SK-N-SH (cell line): ENCODE measurements around the gene MACROD1. TPM values are rescaled to one million over a fixed set of nuclear protein-coding genes. Genes with fewer than 3 reads are reported as not detected.
A peak's percentile ranks its signal among the peaks of the same experiment; 100 is the strongest.

Experiments
- CTCF ChIA-PET: fragments of 300-600, 350-600 bp; formaldehyde crosslinking; extraction: SDS; loops from one replicate; lab custom pipeline; 2021; lab: Yijun Ruan, JAX
- POLR2A ChIA-PET: fragments of 350-600 bp; sonication (Branson Sonifier 250); formaldehyde crosslinking; extraction: SDS; loops from one replicate; lab custom pipeline; 2020; ENCODE audit warnings: antibody characterized with exemption, inconsistent platforms; lab: Yijun Ruan, JAX
- DNase-seq: peaks from one replicate; pipeline ENCODE4 v3.0.0; 2012
- H2AFZ ChIP-seq: fragments of 200-600 bp; sonication (generic); 2 replicates; pipeline ENCODE4 v1.8.1; 2016; ENCODE audit warnings: antibody characterized with exemption, mild to moderate bottlenecking, low read depth
- H3F3A ChIP-seq: fragments of 200-600 bp; sonication (generic); replicated peaks from 2 replicates; pipeline ENCODE3; 2016; ENCODE audit warnings: antibody characterized with exemption, mild to moderate bottlenecking; ENCODE audit not compliant: insufficient read depth
- H3K27ac ChIP-seq, 2 experiments: fragments of 200-500 bp in 1 of 2; fragments of 200-600 bp in 1 of 2; sonication (Bioruptor generic) in 1 of 2; sonication (generic), shearing (Covaris generic) in 1 of 2; 2 replicates each; pipeline versions ENCODE4 v1.5.1 to v1.6.1; 2014 to 2016; ENCODE audit warnings: low read depth in 2 of 2, inconsistent platforms in 1 of 2, low read length in 1 of 2, mild to moderate bottlenecking in 1 of 2, mixed read lengths in 1 of 2
- H3K27me3 ChIP-seq: fragments of 200-600 bp; sonication (generic), shearing (Covaris generic); 2 replicates; pipeline ENCODE4 v1.6.1; 2016; ENCODE audit warnings: mixed run types; ENCODE audit not compliant: insufficient read depth
- H3K36me3 ChIP-seq, 2 experiments: fragments of 200-500 bp in 1 of 2; fragments of 200-600 bp in 1 of 2; sonication (Bioruptor generic) in 1 of 2; sonication (generic) in 1 of 2; replicated peaks in 1 of 2; 2 replicates each; pipeline versions ENCODE3 to v1.5.1; 2014 to 2016; ENCODE audit warnings: low read length in 1 of 2, mild to moderate bottlenecking in 1 of 2; ENCODE audit not compliant: insufficient read depth in 2 of 2, control insufficient read depth in 1 of 2
- H3K4me1 ChIP-seq, 2 experiments: fragments of 200-500 bp in 1 of 2; fragments of 200-600 bp in 1 of 2; sonication (Bioruptor generic) in 1 of 2; sonication (generic), shearing (Covaris generic) in 1 of 2; 2 replicates each; pipeline versions ENCODE4 v1.5.1 to v1.6.1; 2014 to 2016; ENCODE audit warnings: low read depth in 1 of 2, low read length in 1 of 2, mixed run types in 1 of 2; ENCODE audit not compliant: insufficient read depth in 2 of 2, control insufficient read depth in 1 of 2
- H3K4me2 ChIP-seq: fragments of 200-600 bp; sonication (generic), shearing (Covaris generic); 2 replicates; pipeline ENCODE4 v1.6.1; 2017; ENCODE audit warnings: mixed run types
- H3K4me3 ChIP-seq, 2 experiments: fragments of 200-500 bp in 1 of 2; fragments of 200-600 bp in 1 of 2; sonication (Bioruptor generic) in 1 of 2; sonication (generic), shearing (Covaris generic) in 1 of 2; 2 replicates each; pipeline versions ENCODE4 v1.5.1 to v1.8.1; 2014 to 2016; ENCODE audit warnings: low read depth in 2 of 2, inconsistent platforms in 1 of 2, low read length in 1 of 2, mild to moderate bottlenecking in 1 of 2, mixed read lengths in 1 of 2, moderate library complexity in 1 of 2
- H3K79me2 ChIP-seq: fragments of 200-600 bp; sonication (generic); 2 replicates; pipeline ENCODE4 v1.8.1; 2017; ENCODE audit warnings: mild to moderate bottlenecking; ENCODE audit not compliant: insufficient read depth
- H3K9ac ChIP-seq: fragments of 200-600 bp; sonication (generic); 2 replicates; pipeline ENCODE4 v1.6.1; 2017; ENCODE audit warnings: mixed run types
- H3K9me2 ChIP-seq: fragments of 200-600 bp; sonication (generic); 2 replicates; pipeline ENCODE4 v1.6.1; 2017; ENCODE audit warnings: mixed run types
- H3K9me3 ChIP-seq: fragments of 200-600 bp; sonication (generic); 2 replicates; pipeline ENCODE4 v1.6.1; 2017; ENCODE audit warnings: mixed run types, mild to moderate bottlenecking, moderate library complexity
- H4K20me1 ChIP-seq: fragments of 200-600 bp; sonication (generic); 2 replicates; pipeline ENCODE4 v1.6.1; 2017; ENCODE audit warnings: mild to moderate bottlenecking, mixed run types; ENCODE audit not compliant: insufficient read depth
- FOXJ3 ChIP-seq: sonication (generic); formaldehyde crosslinking; IDR thresholded peaks from 2 replicates; pipeline ENCODE4 v1.5.1; 2020; ENCODE audit warnings: mild to moderate bottlenecking, missing genetic modification reagents
- FOXM1 ChIP-seq: IDR thresholded peaks from 2 replicates; pipeline ENCODE4 v1.4.0; 2012; ENCODE audit warnings: low read depth, mild to moderate bottlenecking
- GABPA ChIP-seq: IDR thresholded peaks from 2 replicates; pipeline ENCODE4 v1.4.0; 2012; ENCODE audit warnings: low read depth, mild to moderate bottlenecking
- GATA2 ChIP-seq: sonication (generic); formaldehyde crosslinking; IDR thresholded peaks from 2 replicates; pipeline ENCODE4 v1.5.0; 2020; ENCODE audit warnings: mild to moderate bottlenecking, missing genetic modification reagents
- IRF3 ChIP-seq: fragments of 150-350 bp; IDR thresholded peaks from 2 replicates; pipeline ENCODE4 v1.6.1; 2016; ENCODE audit warnings: mild to moderate bottlenecking, low read depth, low read length
- MEF2A ChIP-seq: IDR thresholded peaks from 2 replicates; pipeline ENCODE4 v1.4.0; 2012; ENCODE audit warnings: low read depth, borderline replicate concordance
- MXI1 ChIP-seq: IDR thresholded peaks from 2 replicates; pipeline ENCODE4 v1.6.1; 2012; ENCODE audit warnings: mild to moderate bottlenecking, low read depth, low read length, improper control_type of control experiment
- RAD21 ChIP-seq: IDR thresholded peaks from 2 replicates; pipeline ENCODE4 v1.6.1; 2012; ENCODE audit warnings: mild to moderate bottlenecking, low read length
- RCOR1 ChIP-seq: fragments of 150-350 bp; IDR thresholded peaks from 2 replicates; pipeline ENCODE4 v1.6.1; 2017; ENCODE audit warnings: antibody characterized with exemption, low read length
- SIN3A ChIP-seq: IDR thresholded peaks from 2 replicates; pipeline ENCODE4 v1.6.1; 2012; ENCODE audit warnings: low read depth, mild to moderate bottlenecking, low read length, moderate library complexity, borderline replicate concordance
- SMC3 ChIP-seq: IDR thresholded peaks from 2 replicates; pipeline ENCODE4 v1.6.1; 2012; ENCODE audit warnings: low read depth, low read length, improper control_type of control experiment
- TAF1 ChIP-seq: IDR thresholded peaks from 2 replicates; pipeline ENCODE4 v1.6.1; 2012; ENCODE audit warnings: low read depth, mild to moderate bottlenecking, low read length, moderate library complexity, borderline replicate concordance
- TCF12 ChIP-seq: IDR thresholded peaks from 2 replicates; pipeline ENCODE4 v1.4.0; 2012
- ZBTB33 ChIP-seq: IDR thresholded peaks from 2 replicates; pipeline ENCODE4 v1.4.0; 2012; ENCODE audit warnings: low read depth, borderline replicate concordance
- WGBS: methylation state at CpG from one replicate; pipeline ENCODE4 v1.1.6; 2017; ENCODE audit warnings: low lambda C conversion rate; 5-methylcytosine and 5-hydroxymethylcytosine counted together
- polyA plus RNA-seq, 3 experiments: library from polyadenylated mRNA; depleted of rRNA; stranded (reverse); fragments of >200 nt; gene quantifications; 2 replicates each; pipeline ENCODE4 v1.2.3, GENCODE V29; 2012
- TF ChIP-seq, protein P1 (sequence below): fragments of 150-350 bp; IDR thresholded peaks from 2 replicates; pipeline ENCODE4 v1.6.1; 2017; ENCODE audit warnings: antibody characterized with exemption, low read length, low read depth, borderline replicate concordance

The MACROD1 gene
- polyA plus RNA-seq, 1 of the 3 experiments (the other 2 are of a cell fraction), result 49.1 TPM

DNA sequence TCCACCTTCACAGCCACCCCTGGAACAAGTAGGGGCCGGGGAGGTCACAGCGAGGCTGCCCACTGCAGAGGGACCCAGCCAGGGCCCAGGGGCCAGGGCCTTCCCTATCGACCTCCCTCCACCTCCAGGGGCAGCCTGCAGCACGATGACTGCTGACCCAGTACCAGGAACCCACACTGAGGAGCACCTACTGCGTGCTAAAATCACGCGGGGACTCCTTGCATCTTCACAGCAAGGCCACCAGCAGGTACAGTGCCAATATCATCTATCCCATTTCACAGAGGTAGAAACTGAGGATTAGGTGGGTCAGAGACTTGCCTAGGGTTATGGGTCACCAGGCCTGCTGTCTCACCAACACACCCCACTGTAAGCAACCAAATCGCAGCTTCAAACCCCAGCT is 14.6 kb downstream of the MACROD1 start:
- no peaks in the 10 kb centered on the region for H3K9me3 ChIP-seq
- no peak for DNase-seq
- POLR2A ChIA-PET, result interaction anchor here (1.1 kb wide), 1 partner anchor 149 kb away, joined by 3 read pairs; no protein-coding TSS in a partner anchor
- H4K20me1 ChIP-seq, result no peaks in the 10 kb centered on the region
- WGBS, result 87% methylated on average over 6 of the region's 8 CpGs
- no peaks in the 10 kb centered on the region for H3K9me2 ChIP-seq
- TF ChIP-seq GATA2 (CRISPR knock-in tag) (no peak), MXI1 (no peak), FOXM1 (no peak), SMC3 (no peak), SIN3A (no peak), FOXJ3 (CRISPR knock-in tag) (no peak), MEF2A (no peak), ZBTB33 (no peak), RAD21 (no peak), TCF12 (no peak), GABPA (no peak), RCOR1 (no peak), IRF3 (no peak), TAF1 (no peak)
- TF ChIP-seq, protein P1, sequence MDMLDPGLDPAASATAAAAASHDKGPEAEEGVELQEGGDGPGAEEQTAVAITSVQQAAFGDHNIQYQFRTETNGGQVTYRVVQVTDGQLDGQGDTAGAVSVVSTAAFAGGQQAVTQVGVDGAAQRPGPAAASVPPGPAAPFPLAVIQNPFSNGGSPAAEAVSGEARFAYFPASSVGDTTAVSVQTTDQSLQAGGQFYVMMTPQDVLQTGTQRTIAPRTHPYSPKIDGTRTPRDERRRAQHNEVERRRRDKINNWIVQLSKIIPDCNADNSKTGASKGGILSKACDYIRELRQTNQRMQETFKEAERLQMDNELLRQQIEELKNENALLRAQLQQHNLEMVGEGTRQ, result no peak
- peaks cover 0 to 56% of the 10 kb centered on the region in 2 experiments; a peak in 2 of 4 replicates for H3K4me1 ChIP-seq
- no peaks in the 10 kb centered on the region for H3K36me3 ChIP-seq
- H3K27me3 ChIP-seq, result no peaks in the 10 kb centered on the region
- H3K4me2 ChIP-seq, result no peak overlapping the region
- peaks cover 3% of the 10 kb centered on the region; the same call in 1 of the 2 replicates for H3K79me2 ChIP-seq
- H2AFZ ChIP-seq, result no peak overlapping the region
- H3F3A ChIP-seq, result peaks cover 3% of the 10 kb centered on the region
- H3K4me3 ChIP-seq, result no peak overlapping the region
- peak overlapping the region in 1 of 2 experiments; percentile 91; a peak in 1 of 4 replicates for H3K27ac ChIP-seq
- no peak overlapping the region for H3K9ac ChIP-seq
- CTCF ChIA-PET, result interaction anchor here (1.0 to 14.5 kb wide), 12 partner anchors 13 to 383 kb away, joined by 3 to 207 read pairs (median 6); partner anchors contain the start of genes FLRT1, MACROD1 and ZFTA
